NCI-H2107 (cell line): ENCODE measurements around the gene MISP.
"Not testable (repeated sequence)": the region's sequence is repeated elsewhere in the genome, so short reads cannot be mapped to it uniquely, and the experiment has no call there.

Source experiments
- DNase-seq: peaks from one replicate; lab custom pipeline; 2025; lab: John Stamatoyannopoulos, UW

MISP gene

GRCh38 chr19:750640-751423, at the start of gene MISP:
Gene MISP (plus strand): TSS chr19:751112. CDS start chr19:756947, 5,835 bp downstream.
- DNase-seq: peak; percentile 86

- DNase-seq: not testable (repeated sequence)
These were observed 48.1 kb upstream of the MISP start for GRCh38 chr19:702847-703246.

GRCh38 chr19:703329-703650, 47.6 kb upstream of the MISP start:
- DNase-seq: no peak

- DNase-seq: no peak
These were observed 47.1 kb upstream of the MISP start for GRCh38 chr19:703651-704446.

GRCh38 chr19:704447-704741, 46.5 kb upstream of the MISP start:
- DNase-seq: no peak

- DNase-seq: no peak
These were observed 42.5 kb upstream of the MISP start, which contains the start of gene PALM for GRCh38 chr19:708154-709143. Gene PALM (plus strand): TSS chr19:708935. CDS start chr19:709147, 212 bp downstream.

- no peak for DNase-seq
These were observed 41.5 kb upstream of the MISP start for GRCh38 chr19:709196-709964.

- DNase-seq: no peak
These were observed 40.8 kb upstream of the MISP start for GRCh38 chr19:709965-710571.

- DNase-seq: no peak
These were observed 40.1 kb upstream of the MISP start for GRCh38 chr19:710767-711166.

- DNase-seq: no peak
These were observed 39.7 kb upstream of the MISP start for GRCh38 chr19:711254-711653.

- DNase-seq: no peak
These were observed 35.6 kb upstream of the MISP start for GRCh38 chr19:715347-715746.

GRCh38 chr19:718251-718951, 32.5 kb upstream of the MISP start:
- no peak for DNase-seq

- no peak for DNase-seq
These were observed 31.9 kb upstream of the MISP start for GRCh38 chr19:718991-719512.

GRCh38 chr19:719636-720344, 31.1 kb upstream of the MISP start:
- no peak for DNase-seq

- DNase-seq: no peak
These were observed 30.4 kb upstream of the MISP start for GRCh38 chr19:720345-721160.

- DNase-seq: no peak
These were observed 28.3 kb upstream of the MISP start for GRCh38 chr19:722553-723101.

- DNase-seq: no peak
These were observed 27.7 kb upstream of the MISP start for GRCh38 chr19:723247-723646.

- DNase-seq: no peak
These were observed 27.2 kb upstream of the MISP start for GRCh38 chr19:723714-724113.
